Neural cell (in vitro differentiated cells): ENCODE results near the gene DOCK7.

Source experiments
- CTCF ChIP-seq: fragments of 450-650 bp; IDR thresholded peaks from 2 replicates; pipeline ENCODE4 v1.5.1; 2014; ENCODE audit warnings: antibody characterized with exemption, mild to moderate bottlenecking, moderate library complexity; ENCODE audit not compliant: poor library complexity, severe bottlenecking
- MXI1 ChIP-seq: fragments of 450-650 bp; conservative IDR thresholded peaks from 2 replicates; pipeline ENCODE4 v1.6.1; 2014; ENCODE audit warnings: antibody characterized with exemption, mild to moderate bottlenecking; ENCODE audit not compliant: poor library complexity, severe bottlenecking

GRCh38 chr1:62457955-62458354 is 230.2 kb downstream of the DOCK7 start:
- TF ChIP-seq MXI1: no peak
- TF ChIP-seq CTCF: no peak
